Right renal pelvis (tissue), 4 donors: Measurements from ENCODE around the gene SMAD5. TPM values are rescaled to one million over a fixed set of nuclear protein-coding genes. Genes with fewer than 3 reads are reported as not detected.

Source experiments
- DNase-seq, 4 donors: peaks; one replicate each; pipeline ENCODE4 v3.0.0-alpha.2; 2013; ENCODE audit warnings: low read depth in 4 of 4, low spot score in 3 of 4, missing footprints in 1 of 4
- polyA plus RNA-seq, 4 donors: library from polyadenylated mRNA; unstranded; fragments of 120-200 nt; gene quantifications; one replicate each; pipeline ENCODE4 v1.2.1, GENCODE V29; 2013; ENCODE audit not compliant: insufficient read length in 4 of 4

Gene SMAD5
- polyA plus RNA-seq, 4 donors, result 58.9 to 79.9 (median 75.3) TPM

GRCh38 chr5:136212252-136212721 is 79.6 kb downstream of the SMAD5 start:
- DNase-seq, result peak in 1 of 4 donors; percentile 28

GRCh38 chr5:136213919-136214493 is 81.4 kb downstream of the SMAD5 start:
- DNase-seq, result no peak

GRCh38 chr5:136215812-136216211 is 83.2 kb downstream of the SMAD5 start:
- DNase-seq, result no peak

GRCh38 chr5:136216230-136216629 is 83.6 kb downstream of the SMAD5 start:
- DNase-seq, result no peak

GRCh38 chr5:136221340-136221739 is 88.7 kb downstream of the SMAD5 start:
- DNase-seq, result no peak

GRCh38 chr5:136222580-136223235 is 90.1 kb downstream of the SMAD5 start:
- DNase-seq, result no peak

- DNase-seq, result no peak
Observed at GRCh38 chr5:136225796-136226195, 93.2 kb downstream of the SMAD5 start.

GRCh38 chr5:136226401-136226800 is 93.8 kb downstream of the SMAD5 start:
- no peak for DNase-seq

GRCh38 chr5:136228136-136228757 is 95.6 kb downstream of the SMAD5 start:
- no peak for DNase-seq

GRCh38 chr5:136230176-136230575 is 97.5 kb downstream of the SMAD5 start:
- DNase-seq, result no peak

- no peak for DNase-seq
Observed at GRCh38 chr5:136232316-136232715, 99.7 kb downstream of the SMAD5 start.

Other genes with a start within 250 kb of the SMAD5 start
- not detected for gene IL9, start 237.0 kb upstream of the SMAD5 start, polyA plus RNA-seq
- gene LECT2, start 177.9 kb upstream of the SMAD5 start, polyA plus RNA-seq, result 1 to 10 TPM; 1.6 to 3.4 (median 2.5) TPM
- gene TGFBI, start 103.9 kb upstream of the SMAD5 start, polyA plus RNA-seq, result 100 to 1,000 TPM; 232 to 295 (median 263) TPM
- gene SMIM32, start 60.3 kb downstream of the SMAD5 start, polyA plus RNA-seq, result 10 to 100 TPM; 11.5 to 23.3 (median 12.1) TPM
- gene TRPC7, start 232.7 kb downstream of the SMAD5 start, polyA plus RNA-seq, result under 1 TPM; 0.41 to 0.57 (median 0.44) TPM